GM23338 (cell line): Measurements from ENCODE around the gene SOD3. TPM values are rescaled to one million over a fixed set of nuclear protein-coding genes. Genes with fewer than 3 reads are reported as not detected.

Experiments used
- ATAC-seq: fragments of 200-7000 bp; cut with Tn5 transposase; 3 replicates; pipeline ENCODE4 v1.9.1; 2020
- DNase-seq: peaks from one replicate; pipeline ENCODE4 v3.0.0-alpha.2; 2015; ENCODE audit warnings: low spot score
- H2AFZ ChIP-seq: fragments of 200-600 bp; sonication (generic); 2 replicates; pipeline ENCODE4 v1.8.0; 2016; ENCODE audit warnings: antibody characterized with exemption, mild to moderate bottlenecking, moderate library complexity
- H3F3A ChIP-seq: fragments of 200-600 bp; sonication (generic); replicated peaks from 2 replicates; pipeline ENCODE4 v1.8.0; 2017; ENCODE audit warnings: antibody characterized with exemption, mixed run types, low read depth
- H3K27ac ChIP-seq: fragments of 200-600 bp; sonication (generic); 2 replicates; pipeline ENCODE4 v1.6.1; 2016; ENCODE audit warnings: low read depth
- H3K27me3 ChIP-seq: fragments of 200-600 bp; sonication (generic); 2 replicates; pipeline ENCODE4 v1.8.0; 2016; ENCODE audit warnings: mild to moderate bottlenecking, mixed run types, moderate library complexity; ENCODE audit not compliant: insufficient read depth
- H3K36me3 ChIP-seq: fragments of 200-600 bp; sonication (generic); 2 replicates; pipeline ENCODE4 v1.8.0; 2016; ENCODE audit warnings: mild to moderate bottlenecking; ENCODE audit not compliant: insufficient read depth
- H3K4me1 ChIP-seq: fragments of 200-600 bp; sonication (generic); 2 replicates; pipeline ENCODE4 v1.8.0; 2016; ENCODE audit warnings: mild to moderate bottlenecking, moderate library complexity; ENCODE audit not compliant: insufficient read depth
- H3K4me2 ChIP-seq: fragments of 200-600 bp; sonication (generic); 2 replicates; pipeline ENCODE4 v1.7.1; 2017; ENCODE audit warnings: mixed run types
- H3K4me3 ChIP-seq: fragments of 200-600 bp; sonication (generic); 2 replicates; pipeline ENCODE4 v1.6.1; 2016; ENCODE audit warnings: mixed run types
- H3K79me2 ChIP-seq: fragments of 200-600 bp; sonication (generic); replicated peaks from 2 replicates; pipeline ENCODE4 v1.8.0; 2017; ENCODE audit warnings: mild to moderate bottlenecking; ENCODE audit not compliant: insufficient read depth
- H3K9me2 ChIP-seq: fragments of 200-600 bp; sonication (generic); 2 replicates; pipeline ENCODE4 v1.8.0; 2017; ENCODE audit not compliant: insufficient read depth
- H4K20me1 ChIP-seq: fragments of 200-600 bp; sonication (generic); replicated peaks from 2 replicates; pipeline ENCODE4 v1.8.0; 2017; ENCODE audit warnings: mild to moderate bottlenecking; ENCODE audit not compliant: insufficient read depth
- H3K27ac Mint-ChIP-seq: 2 replicates; pipeline ENCODE4 v1.8.0; 2020; ENCODE audit warnings: inconsistent platforms, mild to moderate bottlenecking, moderate library complexity, mixed read lengths
- H3K27me3 Mint-ChIP-seq: 3 replicates; pipeline ENCODE4 v1.8.0; 2022; ENCODE audit warnings: low read depth, mild to moderate bottlenecking, moderate library complexity, mixed read lengths, inconsistent platforms; ENCODE audit not compliant: insufficient read depth, poor library complexity
- H3K36me3 Mint-ChIP-seq: 3 replicates; pipeline ENCODE4 v1.8.0; 2021; ENCODE audit warnings: low read depth, mild to moderate bottlenecking, inconsistent platforms, moderate library complexity, mixed read lengths
- H3K4me1 Mint-ChIP-seq: 3 replicates; pipeline ENCODE4 v1.8.0; 2020; ENCODE audit warnings: mild to moderate bottlenecking, inconsistent platforms, mixed read lengths
- H3K4me3 Mint-ChIP-seq: 3 replicates; pipeline ENCODE4 v1.8.0; 2021; ENCODE audit warnings: moderate library complexity, mild to moderate bottlenecking, inconsistent platforms, mixed read lengths
- H3K9me3 Mint-ChIP-seq: 3 replicates; pipeline ENCODE4 v1.8.0; 2020; ENCODE audit warnings: moderate library complexity, mild to moderate bottlenecking, inconsistent platforms, mixed read lengths
- CREB1 ChIP-seq: fragments of 250-450 bp; sonication (Bioruptor Pico); IDR thresholded peaks from 2 replicates; pipeline ENCODE4 v1.5.0; 2020; ENCODE audit warnings: low read depth, mild to moderate bottlenecking, moderate library complexity
- CTCF ChIP-seq, 2 experiments: fragments of 200-600 bp in 1 of 2; sonication (generic) in 1 of 2; conservative IDR thresholded peaks; 2 replicates each; pipeline versions ENCODE4 v1.5.1 to v1.6.1; 2016 to 2017; ENCODE audit warnings: antibody characterized with exemption in 2 of 2, low read depth in 2 of 2, mild to moderate bottlenecking in 2 of 2, moderate library complexity in 1 of 2
- ETS1 ChIP-seq: IDR thresholded peaks from 2 replicates; pipeline ENCODE4 v1.6.1; 2016; ENCODE audit warnings: antibody characterized with exemption
- EZH2phosphoT487 ChIP-seq: fragments of 200-600 bp; sonication (generic); IDR thresholded peaks from one replicate; pipeline ENCODE4 v1.8.1; 2018; ENCODE audit warnings: antibody characterized with exemption; ENCODE audit not compliant: unreplicated experiment
- JUNB ChIP-seq: IDR thresholded peaks from one replicate; pipeline ENCODE4 v1.6.1; 2016; ENCODE audit warnings: antibody characterized with exemption; ENCODE audit not compliant: unreplicated experiment
- NANOG ChIP-seq: IDR thresholded peaks from 2 replicates; pipeline ENCODE4 v1.6.1; 2016; ENCODE audit warnings: antibody characterized with exemption, borderline replicate concordance
- POLR2AphosphoS5 ChIP-seq: IDR thresholded peaks from 2 replicates; pipeline ENCODE4 v1.6.1; 2016; ENCODE audit warnings: antibody characterized with exemption, low read depth
- REST ChIP-seq: IDR thresholded peaks from one replicate; pipeline ENCODE4 v1.6.1; 2018; ENCODE audit warnings: antibody characterized with exemption; ENCODE audit not compliant: unreplicated experiment
- STAT1 ChIP-seq: IDR thresholded peaks from one replicate; pipeline ENCODE4 v1.6.1; 2016; ENCODE audit warnings: antibody characterized with exemption; ENCODE audit not compliant: unreplicated experiment
- ZNF331 ChIP-seq: fragments of 250-450 bp; sonication (Bioruptor Pico); IDR thresholded peaks from 2 replicates; pipeline ENCODE4 v1.5.0; 2020; ENCODE audit warnings: low read depth, mild to moderate bottlenecking, moderate library complexity
- ZNF462 ChIP-seq: fragments of 250-450 bp; sonication (Bioruptor Pico); IDR thresholded peaks from 2 replicates; pipeline ENCODE4 v1.5.0; 2020; ENCODE audit warnings: mild to moderate bottlenecking, moderate library complexity
- polyA plus RNA-seq: library from polyadenylated mRNA; unstranded; fragments of >200 nt; fragmentation: Nextera tagmentation; extraction: Ambion mirVana; gene quantifications from 2 replicates; pipeline ENCODE4 v1.2.1, GENCODE V29; 2016
- total RNA-seq: library from RNA; depleted of rRNA; stranded (reverse); fragments of >200 nt; shearing (Covaris generic); gene quantifications from 2 replicates; pipeline ENCODE4 v1.2.3, GENCODE V29; 2014

SOD3 gene
- total and polyA plus RNA-seq, 2 experiments from 2014 or later, result 7.5 to 11.8 TPM

GRCh38 chr4:24748758-24749350 lies 46.5 kb upstream of the SOD3 start (continued):
- TF ChIP-seq CTCF (conservative IDR thresholded peaks at IDR 0.05; ENCODE audit: low read depth in 2 of 2) (no peak), ZNF331 (CRISPR knock-in tag) (no peak), POLR2AphosphoS5 (no peak), ETS1 (no peak), NANOG (no peak), STAT1 (no peak), CREB1 (CRISPR knock-in tag) (no peak), EZH2phosphoT487 (no peak)

- no peaks in the 10 kb centered on the region for H3K27me3 ChIP-seq
- no peak overlapping the region for H3K4me3 ChIP-seq
- no peaks in the 10 kb centered on the region for H3K36me3 Mint-ChIP-seq
- H3K4me2 ChIP-seq, result no peak overlapping the region
- no peak overlapping the region for H3K4me3 Mint-ChIP-seq
- H3K27ac ChIP-seq, result no peak overlapping the region
- peaks cover 4% of the 10 kb centered on the region for H3K9me2 ChIP-seq
- H3K4me1 ChIP-seq, result peaks cover 1% of the 10 kb centered on the region; the same call in 1 of the 2 replicates
- no peaks in the 10 kb centered on the region for H3F3A ChIP-seq
- no peaks in the 10 kb centered on the region for H3K9me3 Mint-ChIP-seq
- H2AFZ ChIP-seq, result no peak overlapping the region
- no peaks in the 10 kb centered on the region for H3K27me3 Mint-ChIP-seq
- H3K4me1 Mint-ChIP-seq, result peaks cover 1% of the 10 kb centered on the region
- no peaks in the 10 kb centered on the region for H4K20me1 ChIP-seq
- no peak for DNase-seq
- no peaks in the 10 kb centered on the region for H3K36me3 ChIP-seq
- no peak for ATAC-seq
- H3K27ac Mint-ChIP-seq, result no peak overlapping the region
- no peaks in the 10 kb centered on the region for H3K79me2 ChIP-seq
- TF ChIP-seq REST (no peak), ZNF462 (CRISPR knock-in tag) (no peak), ETS1 (no peak), ZNF331 (CRISPR knock-in tag) (no peak), JUNB (no peak), CREB1 (CRISPR knock-in tag) (no peak)
These were observed 45.3 kb upstream of the SOD3 start for GRCh38 chr4:24750106-24750505.
